MM.1S (cell line): ENCODE measurements around the gene ALDH1L2.

Source experiments
- DNase-seq: peaks from one replicate; pipeline ENCODE4 v3.0.0-alpha.2; 2015
- H2AFZ ChIP-seq: fragments of 300-600 bp; sonication (generic); 2 replicates; pipeline ENCODE4 v1.6.0; 2016; ENCODE audit warnings: antibody characterized with exemption, low read length
- H3F3A ChIP-seq: fragments of 300-600 bp; sonication (generic); 2 replicates; pipeline ENCODE4 v1.6.1; 2016; ENCODE audit warnings: mild to moderate bottlenecking, antibody characterized with exemption, low read length, moderate library complexity, mixed read lengths; ENCODE audit not compliant: insufficient read depth
- H3K27ac ChIP-seq: fragments of 300-600 bp; sonication (generic); 2 replicates; pipeline ENCODE4 v1.5.1; 2016; ENCODE audit warnings: mild to moderate bottlenecking, low read length
- H3K27me3 ChIP-seq: fragments of 300-600 bp; sonication (generic); replicated peaks from 2 replicates; pipeline ENCODE4 v1.6.0; 2016; ENCODE audit warnings: low read length; ENCODE audit not compliant: insufficient read depth
- H3K36me3 ChIP-seq: fragments of 300-600 bp; sonication (generic); replicated peaks from 2 replicates; pipeline ENCODE4 v1.6.1; 2016; ENCODE audit warnings: mild to moderate bottlenecking, low read length, mixed read lengths; ENCODE audit not compliant: insufficient read depth
- H3K4me1 ChIP-seq: fragments of 300-600 bp; sonication (generic); 2 replicates; pipeline ENCODE4 v1.6.1; 2016; ENCODE audit warnings: low read length, mixed read lengths
- H3K4me2 ChIP-seq: fragments of 300-600 bp; sonication (generic); 2 replicates; pipeline ENCODE4 v1.6.0; 2016; ENCODE audit warnings: low read depth, low read length
- H3K4me3 ChIP-seq: fragments of 300-600 bp; sonication (generic); 2 replicates; pipeline ENCODE4 v1.5.1; 2016; ENCODE audit warnings: low read length, mixed read lengths
- H3K79me2 ChIP-seq: fragments of 300-600 bp; sonication (generic); 2 replicates; pipeline ENCODE4 v1.6.1; 2016; ENCODE audit warnings: mixed run types, low read length, mixed read lengths
- H3K9ac ChIP-seq: fragments of 300-600 bp; sonication (generic); 2 replicates; pipeline ENCODE4 v1.6.1; 2016; ENCODE audit warnings: low read length, mixed read lengths
- H3K9me2 ChIP-seq: fragments of 300-600 bp; sonication (generic); replicated peaks from 2 replicates; pipeline ENCODE4 v1.6.1; 2016; ENCODE audit warnings: mild to moderate bottlenecking, low read length, mixed read lengths; ENCODE audit not compliant: insufficient read depth
- H3K9me3 ChIP-seq: fragments of 300-600 bp; sonication (generic); replicated peaks from 2 replicates; pipeline ENCODE4 v1.6.1; 2016; ENCODE audit warnings: mild to moderate bottlenecking, low read length, mixed read lengths; ENCODE audit not compliant: insufficient read depth
- H4K20me1 ChIP-seq: fragments of 300-600 bp; sonication (generic); 2 replicates; pipeline ENCODE4 v1.6.1; 2016; ENCODE audit warnings: mild to moderate bottlenecking, low read length, moderate library complexity, mixed read lengths; ENCODE audit not compliant: insufficient read depth
- CTCF ChIP-seq: fragments of 300-600 bp; sonication (generic); IDR thresholded peaks from 2 replicates; pipeline ENCODE4 v1.5.1; 2016; ENCODE audit warnings: antibody characterized with exemption, low read length, mixed read lengths
- EZH2 ChIP-seq: fragments of 300-600 bp; sonication (generic); optimal IDR thresholded peaks from 2 replicates; pipeline ENCODE3; 2017; ENCODE audit warnings: low read depth, mild to moderate bottlenecking, antibody characterized with exemption, low read length, mixed read lengths
- EZH2phosphoT487 ChIP-seq: fragments of 300-600 bp; sonication (generic); IDR thresholded peaks from 2 replicates; pipeline ENCODE4 v1.6.1; 2018; ENCODE audit warnings: antibody characterized with exemption, low read length

ALDH1L2 gene

GRCh38 chr12:105057174-105057573, 27.1 kb downstream of the ALDH1L2 start:
- no peaks in the 10 kb centered on the region for H4K20me1 ChIP-seq
- H2AFZ ChIP-seq: no peak overlapping the region
- no peaks in the 10 kb centered on the region for H3K27me3 ChIP-seq
- H3F3A ChIP-seq: no peaks in the 10 kb centered on the region
- TF ChIP-seq EZH2phosphoT487 (no peak), CTCF (no peak), EZH2 (no peak)
- H3K9ac ChIP-seq: no peak overlapping the region
- H3K79me2 ChIP-seq: no peaks in the 10 kb centered on the region
- no peak overlapping the region for H3K4me3 ChIP-seq
- DNase-seq: no peak
- H3K9me3 ChIP-seq: no peaks in the 10 kb centered on the region
- H3K9me2 ChIP-seq: no peaks in the 10 kb centered on the region
- H3K36me3 ChIP-seq: peaks cover 2% of the 10 kb centered on the region; the same call in 1 of the 2 replicates
- H3K4me1 ChIP-seq: no peaks in the 10 kb centered on the region
- no peak overlapping the region for H3K4me2 ChIP-seq
- no peak overlapping the region for H3K27ac ChIP-seq

GRCh38 chr12:105053116-105053572, 31.1 kb downstream of the ALDH1L2 start:
- H3F3A ChIP-seq: no peaks in the 10 kb centered on the region
- H4K20me1 ChIP-seq: no peaks in the 10 kb centered on the region
- H3K27ac ChIP-seq: no peak overlapping the region
- no peak overlapping the region for H3K4me2 ChIP-seq
- no peaks in the 10 kb centered on the region for H3K4me1 ChIP-seq
- H3K9me2 ChIP-seq: no peaks in the 10 kb centered on the region
- H3K27me3 ChIP-seq: no peaks in the 10 kb centered on the region
- H3K9me3 ChIP-seq: no peaks in the 10 kb centered on the region
- H3K36me3 ChIP-seq: peaks cover 6% of the 10 kb centered on the region; the same call in 1 of the 2 replicates
- no peaks in the 10 kb centered on the region for H3K79me2 ChIP-seq
- no peak overlapping the region for H3K4me3 ChIP-seq
- H2AFZ ChIP-seq: no peak overlapping the region
- H3K9ac ChIP-seq: no peak overlapping the region
- DNase-seq: peak; percentile 86
- no peak for TF ChIP-seq EZH2phosphoT487
- no peak for TF ChIP-seq EZH2
- peak; percentile 96 for TF ChIP-seq CTCF

GRCh38 chr12:105051981-105052380, 32.3 kb downstream of the ALDH1L2 start:
- H3K9ac ChIP-seq: no peak overlapping the region
- no peaks in the 10 kb centered on the region for H3K79me2 ChIP-seq
- H2AFZ ChIP-seq: no peak overlapping the region
- peaks cover 6% of the 10 kb centered on the region; the same call in 1 of the 2 replicates for H3K36me3 ChIP-seq
- H3K4me1 ChIP-seq: no peaks in the 10 kb centered on the region
- H3K9me2 ChIP-seq: no peaks in the 10 kb centered on the region
- H3K9me3 ChIP-seq: no peaks in the 10 kb centered on the region
- H3K27me3 ChIP-seq: no peaks in the 10 kb centered on the region
- H3F3A ChIP-seq: no peaks in the 10 kb centered on the region
- no peak overlapping the region for H3K4me3 ChIP-seq
- H3K27ac ChIP-seq: no peak overlapping the region
- TF ChIP-seq EZH2 (no peak), CTCF (no peak), EZH2phosphoT487 (no peak)
- no peaks in the 10 kb centered on the region for H4K20me1 ChIP-seq
- no peak for DNase-seq
- no peak overlapping the region for H3K4me2 ChIP-seq
